Measurements from ENCODE around the gene SPATS1. TPM values are rescaled to one million over a fixed set of nuclear protein-coding genes. Genes with fewer than 3 reads are reported as not detected.

SPATS1 gene
- total and polyA plus RNA-seq, 2 of the 13 experiments (the other 11 are each of a cell fraction or from before 2014, with no cell fraction given): not detected

DNA sequence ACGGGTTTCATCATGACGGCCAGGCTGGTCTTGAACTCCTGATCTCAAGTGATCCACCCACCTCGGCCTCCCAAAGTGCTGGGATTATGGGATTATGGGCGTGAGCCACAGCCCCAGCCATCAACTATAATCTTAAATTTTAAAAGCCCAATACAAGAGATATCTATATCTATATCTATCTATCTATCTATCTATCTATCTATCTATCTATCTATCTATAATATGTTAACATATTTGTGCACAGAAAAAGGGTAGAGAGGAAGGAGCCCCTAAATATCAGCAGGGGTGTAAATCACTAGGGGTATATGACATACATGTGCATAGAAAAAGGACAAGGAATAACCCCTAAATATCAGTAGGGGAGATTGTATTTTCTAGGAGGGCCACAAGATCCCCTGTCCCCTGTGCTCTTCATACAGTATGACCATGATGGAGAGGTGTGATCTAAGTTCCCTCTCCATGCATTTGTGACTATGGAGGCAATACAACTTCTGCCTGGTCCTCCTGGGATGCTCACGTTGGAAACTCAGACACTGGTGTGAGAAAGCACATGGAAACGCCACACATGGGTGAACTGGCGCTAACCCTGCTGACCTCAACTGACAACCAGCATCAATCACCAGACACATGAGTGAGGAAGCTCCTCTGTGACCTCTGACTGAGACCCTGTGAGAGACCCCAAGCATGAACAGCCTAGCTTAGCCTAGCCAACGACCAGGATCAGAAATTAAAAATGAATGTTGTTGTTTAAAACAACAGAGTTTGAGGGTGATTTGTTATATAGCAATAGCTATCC is 1.2 kb upstream of the SPATS1 start:
- no peaks in the 10 kb centered on the region for H4K20me1 ChIP-seq (ENCODE audit: insufficient read depth, low read length)
- H3K4me2 ChIP-seq (ENCODE audit: low read depth, low read length): no peak overlapping the region
- H3K79me2 ChIP-seq (ENCODE audit: insufficient read depth, low read length): no peaks in the 10 kb centered on the region
- peaks cover 0 to 61% of the 10 kb centered on the region in 2 experiments; a peak in 3 of 5 replicates for H3K27me3 ChIP-seq (ENCODE audit: control insufficient read depth in 1 of 2, insufficient read depth in 2 of 2, low read length in 2 of 2)
- POLR2A ChIA-PET: no interaction called here
- H3K36me3 ChIP-seq (replicated peaks in 1 of 2; ENCODE audit: control insufficient read depth in 1 of 2, insufficient read depth in 2 of 2, low read length in 2 of 2): no peaks in the 10 kb centered on the region
- ATAC-seq: no peak
- in situ Hi-C loops (cut with HindIII; ENCODE audit: extremely low pct_ligation_motif_present, low pct_unique_long_range_greater_than_20kb) (no loop called here), intact Hi-C loops (cut with micrococcal nuclease; ENCODE audit: unreplicated experiment) (no loop called here)
- no peak overlapping the region for H3K4me3 ChIP-seq (replicated peaks in 1 of 3; ENCODE audit: insufficient read depth in 1 of 3, low read depth in 2 of 3, low read length in 3 of 3)
- 23% methylated on average over 7 of the region's 8 CpGs for WGBS (ENCODE audit: low lambda C conversion rate)
- H3K4me1 ChIP-seq (ENCODE audit: insufficient read depth, low read length): 0 out of 2 replicates have a peak, but pooled peaks cover 6% of the 10 kb centered on the region
- H3K9ac ChIP-seq (ENCODE audit: insufficient read depth, low read depth, low read length): no peak overlapping the region
- no peak for TF ChIP-seq AKAP8 (CRISPR knock-in tag; IDR thresholded peaks at IDR 0.05)
- TF ChIP-seq HHEX (CRISPR knock-in tag; IDR thresholded peaks at IDR 0.05): no peak
- no peak for TF ChIP-seq HMGA1 (CRISPR knock-in tag; conservative IDR thresholded peaks at IDR 0.05)
- TF ChIP-seq, protein P1, sequence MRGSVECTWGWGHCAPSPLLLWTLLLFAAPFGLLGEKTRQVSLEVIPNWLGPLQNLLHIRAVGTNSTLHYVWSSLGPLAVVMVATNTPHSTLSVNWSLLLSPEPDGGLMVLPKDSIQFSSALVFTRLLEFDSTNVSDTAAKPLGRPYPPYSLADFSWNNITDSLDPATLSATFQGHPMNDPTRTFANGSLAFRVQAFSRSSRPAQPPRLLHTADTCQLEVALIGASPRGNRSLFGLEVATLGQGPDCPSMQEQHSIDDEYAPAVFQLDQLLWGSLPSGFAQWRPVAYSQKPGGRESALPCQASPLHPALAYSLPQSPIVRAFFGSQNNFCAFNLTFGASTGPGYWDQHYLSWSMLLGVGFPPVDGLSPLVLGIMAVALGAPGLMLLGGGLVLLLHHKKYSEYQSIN (CRISPR knock-in tag; IDR thresholded peaks at IDR 0.05; ENCODE audit: borderline replicate concordance): no peak
- TF ChIP-seq, protein P2, sequence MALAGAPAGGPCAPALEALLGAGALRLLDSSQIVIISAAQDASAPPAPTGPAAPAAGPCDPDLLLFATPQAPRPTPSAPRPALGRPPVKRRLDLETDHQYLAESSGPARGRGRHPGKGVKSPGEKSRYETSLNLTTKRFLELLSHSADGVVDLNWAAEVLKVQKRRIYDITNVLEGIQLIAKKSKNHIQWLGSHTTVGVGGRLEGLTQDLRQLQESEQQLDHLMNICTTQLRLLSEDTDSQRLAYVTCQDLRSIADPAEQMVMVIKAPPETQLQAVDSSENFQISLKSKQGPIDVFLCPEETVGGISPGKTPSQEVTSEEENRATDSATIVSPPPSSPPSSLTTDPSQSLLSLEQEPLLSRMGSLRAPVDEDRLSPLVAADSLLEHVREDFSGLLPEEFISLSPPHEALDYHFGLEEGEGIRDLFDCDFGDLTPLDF (CRISPR knock-in tag; IDR thresholded peaks at IDR 0.05): no peak
- TF ChIP-seq MBNL3 (CRISPR knock-in tag; conservative IDR thresholded peaks at IDR 0.05): no peak
- no peak for TF ChIP-seq SIX4 (CRISPR knock-in tag; IDR thresholded peaks at IDR 0.05)
- TF ChIP-seq ZNF232 (CRISPR knock-in tag; IDR thresholded peaks at IDR 0.05; ENCODE audit: borderline replicate concordance): no peak
- no peak for TF ChIP-seq ZNF260 (CRISPR knock-in tag; IDR thresholded peaks at IDR 0.05; ENCODE audit: borderline replicate concordance, low read depth)
- no peak for TF ChIP-seq ZNF577 (CRISPR knock-in tag; IDR thresholded peaks at IDR 0.05; ENCODE audit: borderline replicate concordance, low read depth)
- DNase-seq (ENCODE audit: low spot score): no peak
- no peak for FAIRE-seq
- H2AFZ ChIP-seq (ENCODE audit: low read length): no peak overlapping the region
- no TSS peak for BruUV-seq (replicated peaks)
- CTCF ChIA-PET (ENCODE audit: low intra/inter-chr PET ratio, low total read pairs): no interaction called here
- no peaks in the 10 kb centered on the region for H3K9me3 ChIP-seq (ENCODE audit: low read length)
- no peak overlapping the region for H3K27ac ChIP-seq (ENCODE audit: extremely low read length, insufficient read depth, low read length)

Data from HepG2 (cell line).